OCI-LY3 (cell line): ENCODE measurements around the gene AKR1B1.

Experiments used
- H2AFZ ChIP-seq: fragments of 200-600, 300-600 bp; shearing (Covaris generic); 2 replicates; pipeline ENCODE4 v1.6.0; 2014; ENCODE audit warnings: antibody characterized with exemption, low read depth, low read length
- H3K27ac ChIP-seq: fragments of 200-600, 300-600 bp; sonication (generic); 2 replicates; pipeline ENCODE4 v1.5.1; 2014; ENCODE audit warnings: mild to moderate bottlenecking, low read length, moderate library complexity, mixed read lengths
- H3K27me3 ChIP-seq: fragments of 200-600, 300-600 bp; sonication (generic); 2 replicates; pipeline ENCODE4 v1.6.1; 2014; ENCODE audit warnings: low read depth, low read length, mixed read lengths
- H3K36me3 ChIP-seq: fragments of 200-600, 300-600 bp; sonication (generic); replicated peaks from 2 replicates; pipeline ENCODE3; 2014; ENCODE audit warnings: low read depth, low read length, mixed read lengths
- H3K4me1 ChIP-seq: fragments of 300-600, 200-600 bp; sonication (generic); 2 replicates; pipeline ENCODE4 v1.6.1; 2014; ENCODE audit warnings: low read length, mixed read lengths
- H3K4me2 ChIP-seq: fragments of 200-600, 300-600 bp; sonication (generic); 2 replicates; pipeline ENCODE4 v1.6.1; 2014; ENCODE audit warnings: low read length, mixed read lengths
- H3K4me3 ChIP-seq: fragments of 300-600, 200-600 bp; sonication (generic); 2 replicates; pipeline ENCODE4 v1.5.1; 2014; ENCODE audit warnings: antibody characterized with exemption, mild to moderate bottlenecking, low read length, moderate library complexity
- H3K79me2 ChIP-seq: fragments of 300-600, 200-600 bp; shearing (Covaris generic); 2 replicates; pipeline ENCODE4 v1.6.1; 2014; ENCODE audit warnings: mild to moderate bottlenecking, low read length, mixed read lengths
- H3K9ac ChIP-seq: fragments of 300-600, 200-600 bp; shearing (Covaris generic); 2 replicates; pipeline ENCODE4 v1.6.0; 2014; ENCODE audit warnings: mild to moderate bottlenecking, low read length, moderate library complexity
- H3K9me3 ChIP-seq: fragments of 200-600, 300-600 bp; shearing (Covaris generic); 2 replicates; pipeline ENCODE4 v1.6.1; 2014; ENCODE audit warnings: low read length, mixed read lengths; ENCODE audit not compliant: insufficient read depth
- H4K20me1 ChIP-seq: fragments of 200-600, 300-600 bp; sonication (generic); 2 replicates; pipeline ENCODE4 v1.6.1; 2016; ENCODE audit warnings: low read length, mixed read lengths; ENCODE audit not compliant: insufficient read depth
- CTCF ChIP-seq: fragments of 200-600, 300-600 bp; sonication (generic); IDR thresholded peaks from 2 replicates; pipeline ENCODE4 v1.5.1; 2014; ENCODE audit warnings: antibody characterized with exemption, low read length, low read depth
- EZH2phosphoT487 ChIP-seq: fragments of 200-600 bp; shearing (Covaris generic); IDR thresholded peaks from 2 replicates; pipeline ENCODE4 v1.6.1; 2018; ENCODE audit warnings: antibody characterized with exemption, mixed run types, low read depth

AKR1B1 gene

GRCh38 chr7:134451656-134452055, 7.2 kb downstream of the AKR1B1 start:
- no peaks in the 10 kb centered on the region for H3K4me1 ChIP-seq
- no peak overlapping the region for H3K4me2 ChIP-seq
- H3K27me3 ChIP-seq: no peaks in the 10 kb centered on the region
- H3K4me3 ChIP-seq: no peak overlapping the region
- no peak overlapping the region for H3K27ac ChIP-seq
- TF ChIP-seq EZH2phosphoT487 (no peak), CTCF (no peak)
- no peaks in the 10 kb centered on the region for H4K20me1 ChIP-seq
- H3K9me3 ChIP-seq: no peaks in the 10 kb centered on the region
- H3K36me3 ChIP-seq: peaks cover 20% of the 10 kb centered on the region
- peaks cover 15% of the 10 kb centered on the region; the same call in 1 of the 2 replicates for H3K79me2 ChIP-seq
- no peak overlapping the region for H2AFZ ChIP-seq
- H3K9ac ChIP-seq: no peak overlapping the region

GRCh38 chr7:134450294-134451000, 8.5 kb downstream of the AKR1B1 start:
- peaks cover 20% of the 10 kb centered on the region for H3K36me3 ChIP-seq

GRCh38 chr7:134449680-134450079, 9.2 kb downstream of the AKR1B1 start:
- Histone ChIP-seq H3K79me2 (peaks cover 15% of the 10 kb centered on the region; the same call in 1 of the 2 replicates), H3K9me3 (no peaks in the 10 kb centered on the region), H4K20me1 (no peaks in the 10 kb centered on the region), H3K4me1 (no peaks in the 10 kb centered on the region), H3K4me3 (no peak overlapping the region), H3K27me3 (no peaks in the 10 kb centered on the region), H3K4me2 (no peak overlapping the region), H3K27ac (no peak overlapping the region), H3K36me3 (peaks cover 22% of the 10 kb centered on the region), H2AFZ (no peak overlapping the region), H3K9ac (no peak overlapping the region)
- no peak for TF ChIP-seq CTCF
- TF ChIP-seq EZH2phosphoT487: no peak

More at GRCh38 chr7:134450294-134451000, 8.5 kb downstream of the AKR1B1 start:
- Histone ChIP-seq H3K27me3 (no peaks in the 10 kb centered on the region), H3K4me2 (no peak overlapping the region), H2AFZ (no peak overlapping the region), H3K27ac (no peak overlapping the region), H4K20me1 (no peaks in the 10 kb centered on the region), H3K4me3 (no peak overlapping the region), H3K79me2 (peaks cover 15% of the 10 kb centered on the region; the same call in 1 of the 2 replicates), H3K9ac (no peak overlapping the region), H3K4me1 (no peaks in the 10 kb centered on the region), H3K9me3 (no peaks in the 10 kb centered on the region)
- TF ChIP-seq EZH2phosphoT487 (no peak), CTCF (no peak)

GRCh38 chr7:134448356-134449229, 10.3 kb downstream of the AKR1B1 start:
- TF ChIP-seq EZH2phosphoT487 (no peak), CTCF (no peak)
- peaks cover 12% of the 10 kb centered on the region; the same call in 1 of the 2 replicates for H3K79me2 ChIP-seq
- no peaks in the 10 kb centered on the region for H4K20me1 ChIP-seq
- H3K27ac ChIP-seq: no peak overlapping the region
- no peak overlapping the region for H3K4me3 ChIP-seq
- H2AFZ ChIP-seq: no peak overlapping the region
- H3K4me1 ChIP-seq: no peaks in the 10 kb centered on the region
- H3K9me3 ChIP-seq: no peaks in the 10 kb centered on the region
- H3K27me3 ChIP-seq: no peaks in the 10 kb centered on the region
- no peak overlapping the region for H3K9ac ChIP-seq
- peaks cover 28% of the 10 kb centered on the region for H3K36me3 ChIP-seq
- no peak overlapping the region for H3K4me2 ChIP-seq
